A549 (cell line): Measurements from ENCODE around the gene TMEM87B. TPM values are rescaled to one million over a fixed set of nuclear protein-coding genes. Genes with fewer than 3 reads are reported as not detected.

Source experiments
- ATAC-seq, 2 experiments: fragments of 200-7000 bp in 1 of 2; fragments of >200 bp in 1 of 2; cut with Nextera tagmentation in 1 of 2; cut with Tn5 transposase in 1 of 2; 3 replicates each; pipeline versions ENCODE4 v1.8.0 to v1.9.1; 2018 to 2020; ENCODE audit warnings: mild to moderate bottlenecking in 1 of 2, moderate library complexity in 1 of 2
- CTCF ChIA-PET: fragments of 300-600 bp; sonication (Branson Sonifier 250); formaldehyde crosslinking; extraction: SDS; loops from one replicate; lab custom pipeline; 2021; ENCODE audit warnings: antibody characterized with exemption, inconsistent platforms; lab: Yijun Ruan, JAX
- POLR2A ChIA-PET: fragments of 350-600 bp; formaldehyde crosslinking; extraction: SDS; loops from one replicate; lab custom pipeline; 2021; ENCODE audit warnings: antibody characterized with exemption, inconsistent platforms; lab: Yijun Ruan, JAX
- DNase-seq, 2 experiments: peaks; one replicate each; pipeline versions ENCODE4 v3.0.0 to v3.0.0-alpha.2; 2011 to 2016; ENCODE audit warnings: low read depth in 1 of 2, low spot score in 1 of 2
- FAIRE-seq: peaks from 2 replicates; lab custom pipeline; 2011; peaks lifted over from hg19 to GRCh38; lab: Jason Lieb, UNC
- H3K27ac ChIP-seq, 2 experiments: fragments of >200 bp; sonication (Bioruptor Twin); formaldehyde crosslinking; 3 replicates each; pipeline ENCODE4 v1.5.1; 2016 to 2017
- H3K4me1 ChIP-seq: fragments of >200 bp; sonication (Bioruptor Twin); formaldehyde crosslinking; 3 replicates; pipeline ENCODE4 v1.6.1; 2016
- H3K4me2 ChIP-seq: fragments of >200 bp; sonication (Bioruptor Twin); formaldehyde crosslinking; 3 replicates; pipeline ENCODE4 v1.6.1; 2016
- H3K4me3 ChIP-seq: fragments of >200 bp; sonication (Bioruptor Twin); formaldehyde crosslinking; 3 replicates; pipeline ENCODE4 v1.5.1; 2016
- H3K9me3 ChIP-seq: fragments of >200 bp; sonication (Bioruptor Twin); formaldehyde crosslinking; 3 replicates; pipeline ENCODE4 v1.6.1; 2016
- BHLHE40 ChIP-seq: IDR thresholded peaks from 2 replicates; pipeline ENCODE4 v1.6.1; 2012; ENCODE audit warnings: low read depth, low read length, inconsistent platforms
- CBX2 ChIP-seq: fragments of 200-600 bp; sonication (generic); IDR thresholded peaks from 2 replicates; pipeline ENCODE4 v1.6.1; 2016; ENCODE audit warnings: low read depth, mild to moderate bottlenecking, borderline replicate concordance
- EP300 ChIP-seq, 2 experiments: fragments of >200 bp; sonication (Bioruptor Twin); formaldehyde crosslinking; IDR thresholded peaks; 2 replicates in 1 of 2; 3 replicates in 1 of 2; pipeline ENCODE4 v1.6.1; 2016 to 2017
- FOXS1 ChIP-seq: fragments of 250-450 bp; sonication (Bioruptor Pico); IDR thresholded peaks from 2 replicates; pipeline ENCODE4 v1.5.0; 2020; ENCODE audit warnings: mild to moderate bottlenecking, moderate library complexity
- GATA3 ChIP-seq: IDR thresholded peaks from 2 replicates; pipeline ENCODE4 v1.6.1; 2012; ENCODE audit warnings: borderline replicate concordance
- HEYL ChIP-seq: fragments of 250-450 bp; sonication (Bioruptor Pico); IDR thresholded peaks from 2 replicates; pipeline ENCODE4 v1.8.0; 2021; ENCODE audit warnings: mild to moderate bottlenecking, moderate library complexity
- HOXA7 ChIP-seq: fragments of 250-450 bp; sonication (Bioruptor Pico); IDR thresholded peaks from 2 replicates; pipeline ENCODE4 v1.5.0; 2020; ENCODE audit warnings: mild to moderate bottlenecking, moderate library complexity
- HOXB5 ChIP-seq: fragments of 250-450 bp; sonication (Bioruptor Pico); IDR thresholded peaks from 2 replicates; pipeline ENCODE4 v1.5.0; 2020; ENCODE audit warnings: mild to moderate bottlenecking, moderate library complexity
- JUNB ChIP-seq: fragments of >200 bp; sonication (Bioruptor Twin); formaldehyde crosslinking; IDR thresholded peaks from 2 replicates; pipeline ENCODE4 v1.6.1; 2016
- MAFK ChIP-seq: fragments of 450-650 bp; IDR thresholded peaks from 2 replicates; pipeline ENCODE4 v1.6.1; 2014; ENCODE audit not compliant: partially characterized antibody
- MAZ ChIP-seq: fragments of 150-350 bp; IDR thresholded peaks from 2 replicates; pipeline ENCODE4 v1.6.1; 2014; ENCODE audit warnings: antibody characterized with exemption, low read depth, low read length, borderline replicate concordance
- MYC ChIP-seq: IDR thresholded peaks from 2 replicates; pipeline ENCODE4 v1.6.1; 2012; ENCODE audit warnings: mild to moderate bottlenecking, inconsistent platforms, low read length, improper control_type of control experiment, borderline replicate concordance
- NFE2L2 ChIP-seq: fragments of 150-350 bp; conservative IDR thresholded peaks from 2 replicates; pipeline ENCODE4 v1.6.1; 2014; ENCODE audit warnings: low read length
- NPAS2 ChIP-seq: fragments of 250-450 bp; sonication (Bioruptor Pico); IDR thresholded peaks from 2 replicates; pipeline ENCODE4 v1.8.0; 2022; ENCODE audit warnings: mild to moderate bottlenecking, moderate library complexity, borderline replicate concordance
- NR3C1 ChIP-seq: fragments of >200 bp; sonication (Bioruptor Twin); formaldehyde crosslinking; IDR thresholded peaks from 3 replicates; pipeline ENCODE4 v1.6.1; 2017
- POLR2A ChIP-seq: IDR thresholded peaks from 2 replicates; pipeline ENCODE4 v1.6.1; 2012; ENCODE audit warnings: mild to moderate bottlenecking, low read length
- RAD21 ChIP-seq, 2 experiments: fragments of >200 bp in 1 of 2; sonication (Bioruptor Twin) in 1 of 2; formaldehyde crosslinking in 1 of 2; IDR thresholded peaks in 1 of 2; conservative IDR thresholded peaks in 1 of 2; 2 replicates in 1 of 2; 3 replicates in 1 of 2; pipeline ENCODE4 v1.6.1; 2012 to 2018; ENCODE audit warnings: inconsistent platforms in 1 of 2
- RARB ChIP-seq: fragments of 250-450 bp; sonication (Bioruptor Pico); IDR thresholded peaks from 2 replicates; pipeline ENCODE4 v1.8.0; 2021; ENCODE audit warnings: mild to moderate bottlenecking, moderate library complexity
- RCOR1 ChIP-seq: fragments of 150-350 bp; IDR thresholded peaks from 2 replicates; pipeline ENCODE4 v1.6.1; 2014; ENCODE audit warnings: antibody characterized with exemption, low read length, low read depth
- RFX5 ChIP-seq: fragments of 450-650 bp; IDR thresholded peaks from 2 replicates; pipeline ENCODE4 v1.7.1; 2014; ENCODE audit warnings: antibody characterized with exemption, mild to moderate bottlenecking, moderate library complexity
- SMC3 ChIP-seq: fragments of >200 bp; sonication (Bioruptor Twin); formaldehyde crosslinking; IDR thresholded peaks from 3 replicates; pipeline ENCODE4 v1.6.1; 2018; ENCODE audit warnings: inconsistent platforms
- SREBF2 ChIP-seq: fragments of 450-650 bp; IDR thresholded peaks from 2 replicates; pipeline ENCODE4 v1.6.1; 2014; ENCODE audit warnings: mild to moderate bottlenecking, moderate library complexity
- TFCP2L1 ChIP-seq: fragments of 250-450 bp; sonication (Bioruptor Pico); IDR thresholded peaks from 2 replicates; pipeline ENCODE4 v1.5.0; 2021; ENCODE audit warnings: mild to moderate bottlenecking
- TP53 ChIP-seq: fragments of 250-450 bp; sonication (Bioruptor Pico); IDR thresholded peaks from 2 replicates; pipeline ENCODE4 v1.5.0; 2021; ENCODE audit warnings: mild to moderate bottlenecking, moderate library complexity
- ZC3H11A ChIP-seq: fragments of 450-650 bp; IDR thresholded peaks from 2 replicates; pipeline ENCODE4 v1.6.1; 2014; ENCODE audit warnings: antibody characterized with exemption, mild to moderate bottlenecking
- ZNF302 ChIP-seq: fragments of 250-450 bp; sonication (Bioruptor Pico); IDR thresholded peaks from 2 replicates; pipeline ENCODE4 v1.9.0; 2021; ENCODE audit warnings: inconsistent platforms, mild to moderate bottlenecking, moderate library complexity
- whole genome bisulfite sequencing: methylation state at CpG from one replicate; pipeline ENCODE4 v1.1.6; 2017; ENCODE audit errors: missing lambda C conversion rate; 5-methylcytosine and 5-hydroxymethylcytosine counted together
- polyA plus RNA-seq, 4 experiments: library from polyadenylated mRNA; depleted of rRNA in 3 of 4; stranded (reverse); fragments of >200 nt; fragmentation: RNase III in 1 of 4; extraction: RNeasy Plus Mini Kit Qiagen cat#74134 plus additional on column Dnase treatment in 1 of 4; gene quantifications; 2 replicates in 3 of 4; 3 replicates in 1 of 4; pipeline ENCODE4 v1.2.3, GENCODE V29; 2011 to 2017
- TF ChIP-seq, protein P1 (sequence below): IDR thresholded peaks from 2 replicates; pipeline ENCODE4 v1.6.1; 2012; ENCODE audit warnings: low read depth, borderline replicate concordance
- TF ChIP-seq, protein P2 (sequence below): fragments of 450-650 bp; IDR thresholded peaks from 2 replicates; pipeline ENCODE4 v1.6.1; 2014; ENCODE audit warnings: antibody characterized with exemption
- TF ChIP-seq, protein P3 (sequence below): IDR thresholded peaks from 2 replicates; pipeline ENCODE4 v1.6.1; 2012

TMEM87B gene
- polyA plus RNA-seq, 2 of the 4 experiments (the other 2 are of a cell fraction): 12.3 to 27.0 TPM

DNA sequence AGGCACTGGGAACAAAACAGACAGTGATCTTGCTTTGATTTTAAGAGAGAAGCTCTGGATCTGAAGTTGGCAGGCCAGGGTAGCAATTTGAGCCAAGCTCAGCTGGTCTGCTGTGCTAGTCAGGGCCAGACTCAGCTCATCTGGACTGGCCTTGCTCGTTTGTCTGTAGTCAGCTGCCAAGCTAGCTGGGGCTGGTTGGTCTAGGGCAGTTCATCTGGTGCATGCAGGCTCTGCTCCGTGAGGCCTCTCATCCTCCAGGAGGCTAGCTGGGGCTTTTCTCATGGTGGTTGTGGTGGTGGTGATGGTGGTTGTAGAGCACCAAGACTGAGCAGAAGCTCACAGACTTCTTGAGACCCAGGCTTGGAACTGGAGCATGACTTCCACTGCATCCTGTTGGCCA, 93.4 kb downstream of the TMEM87B start:
- H3K4me2 ChIP-seq: no peak overlapping the region
- no peak for DNase-seq
- no peak for ATAC-seq
- H3K9me3 ChIP-seq: no peaks in the 10 kb centered on the region
- H3K27ac ChIP-seq: no peak overlapping the region
- H3K4me1 ChIP-seq: no peaks in the 10 kb centered on the region
- FAIRE-seq: no peak
- CTCF ChIA-PET: interaction anchor here (1.6 kb wide), 1 partner anchor 23 kb away, joined by 4 read pairs; no protein-coding TSS in a partner anchor
- TF ChIP-seq RARB (no peak), EP300 (IDR thresholded peaks at IDR 0.05) (no peak), NPAS2 (CRISPR knock-in tag) (no peak), SMC3 (no peak), NFE2L2 (no peak)
- TF ChIP-seq, protein P1, sequence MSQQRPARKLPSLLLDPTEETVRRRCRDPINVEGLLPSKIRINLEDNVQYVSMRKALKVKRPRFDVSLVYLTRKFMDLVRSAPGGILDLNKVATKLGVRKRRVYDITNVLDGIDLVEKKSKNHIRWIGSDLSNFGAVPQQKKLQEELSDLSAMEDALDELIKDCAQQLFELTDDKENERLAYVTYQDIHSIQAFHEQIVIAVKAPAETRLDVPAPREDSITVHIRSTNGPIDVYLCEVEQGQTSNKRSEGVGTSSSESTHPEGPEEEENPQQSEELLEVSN: no peak
- no peak overlapping the region for H3K4me3 ChIP-seq
- 63% methylated on average over 2 of the region's 2 CpGs for WGBS
- POLR2A ChIA-PET: no interaction called here

DNA sequence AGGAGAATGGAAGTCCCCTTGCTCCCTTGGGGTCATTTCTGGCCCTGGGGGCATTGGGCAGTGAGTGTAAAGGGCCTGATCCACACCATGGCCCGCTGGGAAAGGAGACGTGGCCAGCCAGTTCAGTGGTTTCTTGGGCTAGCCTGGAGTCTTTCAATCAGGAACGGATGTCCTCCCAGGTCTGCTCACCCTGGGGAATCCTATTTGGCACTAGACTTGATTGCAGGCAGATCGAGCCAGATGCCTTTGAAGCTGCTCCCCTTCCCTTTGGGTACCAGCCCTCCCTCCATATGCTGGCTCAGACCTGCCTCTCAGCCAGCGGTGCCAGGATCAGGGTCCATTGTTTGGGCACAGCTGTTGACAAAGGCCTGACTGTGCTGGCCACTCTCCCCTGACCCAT, 94.1 kb downstream of the TMEM87B start:
- ATAC-seq: no peak
- no peak overlapping the region for H3K4me3 ChIP-seq
- no peak for DNase-seq
- no peak overlapping the region for H3K27ac ChIP-seq
- ChIA-PET POLR2A (no interaction called here), CTCF (no interaction called here)
- 73% methylated on average over 4 of the region's 5 CpGs for WGBS
- no peak for FAIRE-seq
- no peak for TF ChIP-seq FOXS1 (CRISPR knock-in tag)
- no peak for TF ChIP-seq JUNB
- no peak for TF ChIP-seq BHLHE40
- TF ChIP-seq, protein P2, sequence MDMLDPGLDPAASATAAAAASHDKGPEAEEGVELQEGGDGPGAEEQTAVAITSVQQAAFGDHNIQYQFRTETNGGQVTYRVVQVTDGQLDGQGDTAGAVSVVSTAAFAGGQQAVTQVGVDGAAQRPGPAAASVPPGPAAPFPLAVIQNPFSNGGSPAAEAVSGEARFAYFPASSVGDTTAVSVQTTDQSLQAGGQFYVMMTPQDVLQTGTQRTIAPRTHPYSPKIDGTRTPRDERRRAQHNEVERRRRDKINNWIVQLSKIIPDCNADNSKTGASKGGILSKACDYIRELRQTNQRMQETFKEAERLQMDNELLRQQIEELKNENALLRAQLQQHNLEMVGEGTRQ: no peak
- TF ChIP-seq POLR2A: no peak
- no peak for TF ChIP-seq HOXA7 (CRISPR knock-in tag)
- TF ChIP-seq MYC: no peak
- no peak for TF ChIP-seq GATA3
- no peak for TF ChIP-seq HEYL (CRISPR knock-in tag)
- no peak for TF ChIP-seq SREBF2
- TF ChIP-seq TFCP2L1 (CRISPR knock-in tag): no peak
- TF ChIP-seq MAZ: no peak
- TF ChIP-seq HOXB5: no peak
- H3K4me1 ChIP-seq: no peaks in the 10 kb centered on the region
- no peaks in the 10 kb centered on the region for H3K9me3 ChIP-seq
- no peak overlapping the region for H3K4me2 ChIP-seq

DNA sequence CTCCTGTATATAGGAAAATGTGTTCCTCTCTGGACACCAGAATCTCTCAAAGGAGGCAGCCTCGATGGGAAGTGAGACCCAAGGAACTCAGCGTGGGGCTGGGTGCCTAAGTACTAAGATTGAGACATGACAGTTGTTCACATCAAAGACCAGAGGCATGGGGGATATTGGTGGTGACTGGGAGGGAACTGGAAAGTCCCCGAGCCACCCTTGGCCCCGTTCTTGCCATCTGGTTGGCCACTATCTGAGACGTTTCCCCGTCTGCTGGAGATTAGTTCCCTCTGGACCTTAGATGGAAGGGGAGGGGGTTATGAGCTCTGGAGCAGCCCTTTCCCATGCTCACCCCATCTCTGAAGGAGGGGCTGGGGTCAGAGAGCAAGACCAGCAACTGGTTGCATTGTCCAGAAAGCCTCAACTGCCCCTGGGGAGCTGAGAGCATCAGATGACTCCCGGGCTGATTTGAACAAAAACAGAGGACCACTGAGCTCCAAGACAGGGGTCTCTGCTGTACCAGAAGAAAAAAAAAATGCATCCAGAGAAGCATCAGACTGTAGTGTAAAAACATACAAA, 94.9 kb downstream of the TMEM87B start:
- TF ChIP-seq NFE2L2 (no peak), HOXA7 (CRISPR knock-in tag) (no peak), MAZ (no peak), TP53 (CRISPR knock-in tag) (no peak), FOXS1 (CRISPR knock-in tag) (no peak), EP300 (IDR thresholded peaks at IDR 0.05) (no peak), NR3C1 (no peak)
- DNase-seq (no peak), ATAC-seq (no peak), FAIRE-seq (no peak)
- Histone ChIP-seq H3K4me1 (no peaks in the 10 kb centered on the region), H3K9me3 (no peaks in the 10 kb centered on the region), H3K4me3 (no peak overlapping the region), H3K4me2 (no peak overlapping the region), H3K27ac (no peak overlapping the region)
- CTCF ChIA-PET: no interaction called here
- POLR2A ChIA-PET: no interaction called here
- WGBS: 84% methylated on average over 7 of the region's 7 CpGs

DNA sequence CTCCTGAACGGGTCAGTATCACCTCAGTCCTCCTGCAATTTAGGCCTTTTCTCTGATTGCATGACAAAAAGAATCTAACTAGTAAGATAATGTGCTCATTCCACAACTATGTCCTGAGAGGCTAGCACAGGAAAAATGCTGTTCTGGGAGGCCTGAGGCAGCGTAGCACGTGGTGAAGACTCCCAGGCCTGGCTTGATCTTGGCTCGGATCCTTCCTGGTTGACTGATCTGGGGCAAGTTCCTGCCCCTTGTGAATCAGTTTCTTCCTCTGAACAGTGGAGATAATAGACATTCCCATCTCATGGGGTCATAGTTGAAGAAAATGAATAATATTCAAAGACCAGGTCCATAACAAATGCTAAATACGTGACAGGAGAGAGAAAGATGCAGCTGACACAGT, 95.4 kb downstream of the TMEM87B start:
- ATAC-seq (no peak), FAIRE-seq (no peak), DNase-seq (no peak)
- 62% methylated on average over 5 of the region's 5 CpGs for WGBS
- Histone ChIP-seq H3K4me3 (no peak overlapping the region), H3K27ac (no peak overlapping the region), H3K9me3 (no peaks in the 10 kb centered on the region), H3K4me1 (no peaks in the 10 kb centered on the region), H3K4me2 (no peak overlapping the region)
- ChIA-PET POLR2A (no interaction called here), CTCF (no interaction called here)
- TF ChIP-seq RAD21 (conservative IDR thresholded peaks at IDR 0.05 in 1 of 2, IDR thresholded peaks at IDR 0.05 in 1 of 2): no peak
- no peak for TF ChIP-seq CBX2
- TF ChIP-seq, protein P3, sequence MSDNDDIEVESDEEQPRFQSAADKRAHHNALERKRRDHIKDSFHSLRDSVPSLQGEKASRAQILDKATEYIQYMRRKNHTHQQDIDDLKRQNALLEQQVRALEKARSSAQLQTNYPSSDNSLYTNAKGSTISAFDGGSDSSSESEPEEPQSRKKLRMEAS: no peak
- no peak for TF ChIP-seq RFX5
- TF ChIP-seq TP53 (CRISPR knock-in tag): no peak
- TF ChIP-seq ZNF302: no peak
- TF ChIP-seq MAFK: no peak
- TF ChIP-seq RCOR1: no peak
- TF ChIP-seq FOXS1 (CRISPR knock-in tag): no peak
- no peak for TF ChIP-seq NR3C1
- TF ChIP-seq, protein P1: no peak
- no peak for TF ChIP-seq ZC3H11A
- no peak for TF ChIP-seq POLR2A
